PC-9 (cell line): ENCODE data around the gene KLF7.

ENCODE experiments used
- CTCF ChIP-seq: fragments of 200-600 bp; sonication (generic); conservative IDR thresholded peaks from 2 replicates; pipeline ENCODE4 v1.6.1; 2017; ENCODE audit warnings: mixed run types, antibody characterized with exemption, mild to moderate bottlenecking, moderate library complexity
- EZH2 ChIP-seq: fragments of 200-600 bp; sonication (generic); IDR thresholded peaks from 2 replicates; pipeline ENCODE4 v1.8.0; 2017; ENCODE audit warnings: antibody characterized with exemption, low read depth

- no peak for TF ChIP-seq CTCF
- TF ChIP-seq EZH2, result no peak
Measured at GRCh38 chr2:207153266-207153975, 12.3 kb downstream of the KLF7 start.
